ENCODE measurements around the gene PLA2G7.

PLA2G7 gene

DNA sequence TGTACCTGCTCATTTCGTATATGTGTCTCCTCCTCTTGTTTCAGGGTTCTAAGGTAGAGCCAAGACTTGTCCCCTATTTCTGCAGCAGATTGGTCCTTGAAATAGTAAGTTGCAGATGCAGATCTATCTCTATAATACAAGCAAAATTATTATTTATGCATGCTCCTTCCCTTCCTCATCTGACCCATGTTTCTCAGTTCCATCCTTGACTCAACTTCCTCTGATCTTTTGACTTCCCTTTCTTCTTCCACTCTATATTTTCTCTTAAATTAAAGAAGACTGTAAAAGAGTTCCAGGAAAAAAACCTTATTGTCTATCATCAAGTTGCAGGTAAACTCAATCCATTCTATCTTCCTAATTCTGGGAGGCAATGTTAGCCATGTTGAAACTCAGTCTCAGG is 23.7 kb downstream of the PLA2G7 start:
- no peaks in the 10 kb centered on the region for H3K9me3 ChIP-seq (ENCODE audit: control extremely low read depth in 1 of 5, control insufficient read depth in 4 of 5, insufficient read depth in 2 of 5, low read depth in 1 of 5, low read length in 4 of 5)
- H3K4me3 ChIP-seq (ENCODE audit: control insufficient read depth in 1 of 7, extremely low read depth in 1 of 7, insufficient read depth in 4 of 7, low read depth in 2 of 7, low read length in 6 of 7) = no peak overlapping the region
- no peaks in the 10 kb centered on the region for H3K36me3 ChIP-seq (ENCODE audit: control insufficient read depth in 4 of 4, insufficient read depth in 4 of 4, low read length in 3 of 4)
- no peaks in the 10 kb centered on the region for H3K27me3 ChIP-seq (replicated peaks in 2 of 5; ENCODE audit: control insufficient read depth in 4 of 5, insufficient read depth in 5 of 5, low read length in 4 of 5)
- WGBS (ENCODE audit: insufficient coverage) = 100% methylated on average over 1 of the region's 1 CpG
- CTCF ChIA-PET = interaction anchor here (1.1 kb wide), 1 partner anchor 22 kb away, joined by 3 read pairs; no protein-coding TSS in a partner anchor
- no peak overlapping the region for H3K27ac ChIP-seq (ENCODE audit: insufficient read depth in 1 of 2, low read depth in 1 of 2, low read length in 2 of 2, poor library complexity in 1 of 2, severe bottlenecking in 2 of 2)
- POLR2A ChIA-PET = no interaction called here
- no peaks in the 10 kb centered on the region for H3K4me1 ChIP-seq (ENCODE audit: control extremely low read depth in 1 of 4, control insufficient read depth in 4 of 4, insufficient read depth in 4 of 4, low read length in 3 of 4)
- DNase-seq = no peak

- Histone ChIP-seq H3K27me3 (replicated peaks in 2 of 5; ENCODE audit: control insufficient read depth in 4 of 5, insufficient read depth in 5 of 5, low read length in 4 of 5) (no peaks in the 10 kb centered on the region), H3K9me3 (ENCODE audit: control extremely low read depth in 1 of 5, control insufficient read depth in 4 of 5, insufficient read depth in 2 of 5, low read depth in 1 of 5, low read length in 4 of 5) (no peaks in the 10 kb centered on the region), H3K4me3 (ENCODE audit: control insufficient read depth in 1 of 7, extremely low read depth in 1 of 7, insufficient read depth in 4 of 7, low read depth in 2 of 7, low read length in 6 of 7) (no peak overlapping the region), H3K36me3 (ENCODE audit: control insufficient read depth in 4 of 4, insufficient read depth in 4 of 4, low read length in 3 of 4) (no peaks in the 10 kb centered on the region), H3K27ac (ENCODE audit: insufficient read depth in 1 of 2, low read depth in 1 of 2, low read length in 2 of 2, poor library complexity in 1 of 2, severe bottlenecking in 2 of 2) (no peak overlapping the region), H3K4me1 (ENCODE audit: control extremely low read depth in 1 of 4, control insufficient read depth in 4 of 4, insufficient read depth in 4 of 4, low read length in 3 of 4) (no peaks in the 10 kb centered on the region)
- CTCF ChIA-PET = interaction anchor here (0.9 to 1.2 kb wide), 3 partner anchors 21 to 340 kb away, joined by 3 to 6 read pairs (median 4); no protein-coding TSS in a partner anchor
- POLR2A ChIA-PET = no interaction called here
- 89% methylated on average over 1 of the region's 2 CpGs for WGBS (ENCODE audit: insufficient coverage)
- DNase-seq = no peak
Measured at GRCh38 chr6:46706464-46706863, 28.7 kb downstream of the PLA2G7 start.

DNA sequence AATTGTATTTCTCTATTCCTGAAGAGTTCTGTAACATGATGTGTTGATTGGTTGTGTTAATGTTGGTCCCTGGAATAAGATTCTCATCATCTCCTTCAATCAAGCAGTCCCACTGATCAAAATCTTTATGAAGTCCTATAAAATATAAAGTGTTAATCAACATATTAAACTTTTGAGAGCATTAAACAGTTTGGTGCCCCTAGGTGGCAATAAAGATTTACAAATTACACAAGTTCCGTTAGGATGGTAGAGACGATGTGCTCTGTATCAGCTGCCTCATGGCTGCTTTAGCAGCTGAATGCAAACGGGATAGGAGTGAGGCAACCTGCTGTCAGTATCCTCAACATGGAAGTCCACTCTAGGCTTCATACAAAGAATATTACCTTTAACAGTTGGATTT is 30.6 kb downstream of the PLA2G7 start:
- H3K4me3 ChIP-seq (ENCODE audit: control insufficient read depth in 1 of 7, extremely low read depth in 1 of 7, insufficient read depth in 4 of 7, low read depth in 2 of 7, low read length in 6 of 7) = no peak overlapping the region
- no peaks in the 10 kb centered on the region for H3K4me1 ChIP-seq (ENCODE audit: control extremely low read depth in 1 of 4, control insufficient read depth in 4 of 4, insufficient read depth in 4 of 4, low read length in 3 of 4)
- POLR2A ChIA-PET = no interaction called here
- H3K27ac ChIP-seq (ENCODE audit: insufficient read depth in 1 of 2, low read depth in 1 of 2, low read length in 2 of 2, poor library complexity in 1 of 2, severe bottlenecking in 2 of 2) = no peak overlapping the region
- H3K36me3 ChIP-seq (ENCODE audit: control insufficient read depth in 4 of 4, insufficient read depth in 4 of 4, low read length in 3 of 4) = no peaks in the 10 kb centered on the region
- CTCF ChIA-PET = interaction anchor here (0.7 to 1.6 kb wide), 9 partner anchors 9 to 491 kb away, joined by 3 to 5 read pairs (median 3); partner anchors contain the start of gene MEP1A
- DNase-seq = peak; percentile 63 to 72 (median 66)
- WGBS (ENCODE audit: insufficient coverage) = 0% methylated on average over 2 of the region's 3 CpGs
- H3K9me3 ChIP-seq (ENCODE audit: control extremely low read depth in 1 of 5, control insufficient read depth in 4 of 5, insufficient read depth in 2 of 5, low read depth in 1 of 5, low read length in 4 of 5) = no peaks in the 10 kb centered on the region
- H3K27me3 ChIP-seq (replicated peaks in 2 of 5; ENCODE audit: control insufficient read depth in 4 of 5, insufficient read depth in 5 of 5, low read length in 4 of 5) = no peaks in the 10 kb centered on the region

DNA sequence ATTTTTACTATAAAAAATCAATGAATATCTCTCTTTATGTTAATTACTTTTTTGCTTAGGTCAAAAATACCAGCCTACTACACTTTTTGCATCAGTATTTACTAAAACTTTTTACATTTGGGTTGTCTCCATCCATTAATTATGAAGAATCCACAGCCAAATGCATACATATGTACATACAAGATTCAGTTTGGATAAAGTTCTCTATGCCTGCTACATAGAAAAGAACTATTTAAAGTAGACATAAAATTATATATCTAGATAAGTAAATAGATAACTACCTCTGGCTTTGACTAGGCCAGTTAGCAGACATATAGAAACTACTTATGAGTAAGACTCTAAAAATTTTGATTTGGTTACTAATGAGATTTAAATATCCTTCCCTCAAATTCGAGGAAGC is 35.2 kb downstream of the PLA2G7 start:
- ChIA-PET POLR2A (interaction anchor here (0.6 kb wide), 1 partner anchor 675 kb away, joined by 3 read pairs; no protein-coding TSS in a partner anchor), CTCF (no interaction called here)
- no peak overlapping the region for H3K27ac ChIP-seq (ENCODE audit: insufficient read depth in 1 of 2, low read depth in 1 of 2, low read length in 2 of 2, poor library complexity in 1 of 2, severe bottlenecking in 2 of 2)
- no peaks in the 10 kb centered on the region for H3K4me1 ChIP-seq (ENCODE audit: control extremely low read depth in 1 of 4, control insufficient read depth in 4 of 4, insufficient read depth in 4 of 4, low read length in 3 of 4)
- H3K9me3 ChIP-seq (ENCODE audit: control extremely low read depth in 1 of 5, control insufficient read depth in 4 of 5, insufficient read depth in 2 of 5, low read depth in 1 of 5, low read length in 4 of 5) = no peaks in the 10 kb centered on the region
- H3K36me3 ChIP-seq (ENCODE audit: control insufficient read depth in 4 of 4, insufficient read depth in 4 of 4, low read length in 3 of 4) = no peaks in the 10 kb centered on the region
- no peaks in the 10 kb centered on the region for H3K27me3 ChIP-seq (replicated peaks in 2 of 5; ENCODE audit: control insufficient read depth in 4 of 5, insufficient read depth in 5 of 5, low read length in 4 of 5)
- no CpG with 5 or more reads among the region's 1 CpG for WGBS (ENCODE audit: insufficient coverage)
- no peak overlapping the region for H3K4me3 ChIP-seq (ENCODE audit: control insufficient read depth in 1 of 7, extremely low read depth in 1 of 7, insufficient read depth in 4 of 7, low read depth in 2 of 7, low read length in 6 of 7)
- no peak for DNase-seq

GRCh38 chr6:46690911-46691451 is 44.2 kb downstream of the PLA2G7 start:
- no peak overlapping the region for H3K27ac ChIP-seq (ENCODE audit: insufficient read depth in 1 of 2, low read depth in 1 of 2, low read length in 2 of 2, poor library complexity in 1 of 2, severe bottlenecking in 2 of 2)
- no CpG with 5 or more reads among the region's 1 CpG for WGBS (ENCODE audit: insufficient coverage)
- no peak for DNase-seq
- H3K9me3 ChIP-seq (ENCODE audit: control extremely low read depth in 1 of 5, control insufficient read depth in 4 of 5, insufficient read depth in 2 of 5, low read depth in 1 of 5, low read length in 4 of 5) = peaks cover 0 to 9% (median 3%) of the 10 kb centered on the region in 5 experiments
- CTCF ChIA-PET = no interaction called here
- H3K4me3 ChIP-seq (ENCODE audit: control insufficient read depth in 1 of 7, extremely low read depth in 1 of 7, insufficient read depth in 4 of 7, low read depth in 2 of 7, low read length in 6 of 7) = no peak overlapping the region
- no peaks in the 10 kb centered on the region for H3K27me3 ChIP-seq (replicated peaks in 2 of 5; ENCODE audit: control insufficient read depth in 4 of 5, insufficient read depth in 5 of 5, low read length in 4 of 5)
- POLR2A ChIA-PET = no interaction called here
- no peaks in the 10 kb centered on the region for H3K36me3 ChIP-seq (ENCODE audit: control insufficient read depth in 4 of 4, insufficient read depth in 4 of 4, low read length in 3 of 4)
- H3K4me1 ChIP-seq (ENCODE audit: control extremely low read depth in 1 of 4, control insufficient read depth in 4 of 4, insufficient read depth in 4 of 4, low read length in 3 of 4) = no peaks in the 10 kb centered on the region

GRCh38 chr6:46690141-46690755 is 44.9 kb downstream of the PLA2G7 start:
- Histone ChIP-seq H3K36me3 (ENCODE audit: control insufficient read depth in 4 of 4, insufficient read depth in 4 of 4, low read length in 3 of 4) (no peaks in the 10 kb centered on the region), H3K27ac (ENCODE audit: insufficient read depth in 1 of 2, low read depth in 1 of 2, low read length in 2 of 2, poor library complexity in 1 of 2, severe bottlenecking in 2 of 2) (no peak overlapping the region), H3K9me3 (ENCODE audit: control extremely low read depth in 1 of 5, control insufficient read depth in 4 of 5, insufficient read depth in 2 of 5, low read depth in 1 of 5, low read length in 4 of 5) (peaks cover 0 to 9% (median 3%) of the 10 kb centered on the region in 5 experiments), H3K27me3 (replicated peaks in 2 of 5; ENCODE audit: control insufficient read depth in 4 of 5, insufficient read depth in 5 of 5, low read length in 4 of 5) (no peaks in the 10 kb centered on the region), H3K4me3 (ENCODE audit: control insufficient read depth in 1 of 7, extremely low read depth in 1 of 7, insufficient read depth in 4 of 7, low read depth in 2 of 7, low read length in 6 of 7) (no peak overlapping the region), H3K4me1 (ENCODE audit: control extremely low read depth in 1 of 4, control insufficient read depth in 4 of 4, insufficient read depth in 4 of 4, low read length in 3 of 4) (no peaks in the 10 kb centered on the region)
- DNase-seq = no peak
- WGBS (ENCODE audit: insufficient coverage) = 94% methylated on average over 2 of the region's 2 CpGs
- ChIA-PET CTCF (interaction anchor here (1.0 kb wide), 1 partner anchor 14 kb away, joined by 3 read pairs; no protein-coding TSS in a partner anchor), POLR2A (no interaction called here)

GRCh38 chr6:46689657-46690056 is 45.5 kb downstream of the PLA2G7 start:
- POLR2A ChIA-PET = no interaction called here

More at GRCh38 chr6:46689657-46690056, 45.5 kb downstream of the PLA2G7 start:
- DNase-seq = no peak
- Histone ChIP-seq H3K27ac (ENCODE audit: insufficient read depth in 1 of 2, low read depth in 1 of 2, low read length in 2 of 2, poor library complexity in 1 of 2, severe bottlenecking in 2 of 2) (no peak overlapping the region), H3K27me3 (replicated peaks in 2 of 5; ENCODE audit: control insufficient read depth in 4 of 5, insufficient read depth in 5 of 5, low read length in 4 of 5) (no peaks in the 10 kb centered on the region), H3K4me3 (ENCODE audit: control insufficient read depth in 1 of 7, extremely low read depth in 1 of 7, insufficient read depth in 4 of 7, low read depth in 2 of 7, low read length in 6 of 7) (no peak overlapping the region), H3K9me3 (ENCODE audit: control extremely low read depth in 1 of 5, control insufficient read depth in 4 of 5, insufficient read depth in 2 of 5, low read depth in 1 of 5, low read length in 4 of 5) (peaks cover 0 to 9% (median 3%) of the 10 kb centered on the region in 5 experiments), H3K36me3 (ENCODE audit: control insufficient read depth in 4 of 4, insufficient read depth in 4 of 4, low read length in 3 of 4) (no peaks in the 10 kb centered on the region), H3K4me1 (ENCODE audit: control extremely low read depth in 1 of 4, control insufficient read depth in 4 of 4, insufficient read depth in 4 of 4, low read length in 3 of 4) (no peaks in the 10 kb centered on the region)
- 100% methylated on average over 3 of the region's 3 CpGs for WGBS (ENCODE audit: insufficient coverage)
- CTCF ChIA-PET = interaction anchor here (1.0 kb wide), 1 partner anchor 15 kb away, joined by 3 read pairs; no protein-coding TSS in a partner anchor
